H1 (cell line): ENCODE results near the gene NCSTN. TPM values are rescaled to one million over a fixed set of nuclear protein-coding genes. Genes with fewer than 3 reads are reported as not detected.

Experiments
- CTCF ChIA-PET: fragments of 300-600 bp; sonication (Branson Sonifier 250); formaldehyde crosslinking; loops from one replicate; lab custom pipeline; 2021; ENCODE audit not compliant: partially characterized antibody; lab: Charles Lee
- POLR2A ChIA-PET: fragments of 300-600 bp; sonication (Branson Sonifier 250); formaldehyde crosslinking; loops from one replicate; lab custom pipeline; 2021; ENCODE audit warnings: inconsistent platforms; ENCODE audit not compliant: partially characterized antibody; lab: Charles Lee
- DNase-seq, 2 experiments: peaks; one replicate each; pipeline versions ENCODE4 v3.0.0 to v3.0.0-alpha.2; 2010 to 2022; ENCODE audit warnings: low spot score in 2 of 2, low read depth in 1 of 2, mixed read lengths in 1 of 2
- FAIRE-seq: peaks from 2 replicates; lab custom pipeline; 2011; peaks lifted over from hg19 to GRCh38; lab: Jason Lieb, UNC
- H2AFZ ChIP-seq: 2 replicates; pipeline ENCODE4 v1.8.1; 2012; ENCODE audit warnings: low read length, inconsistent platforms
- H2AK5ac ChIP-seq: 2 replicates; pipeline ENCODE4 v1.6.1; 2013; ENCODE audit warnings: low read depth, low read length
- H2BK120ac ChIP-seq: replicated peaks from 2 replicates; pipeline ENCODE3; 2013; ENCODE audit warnings: low read depth, low read length, inconsistent platforms
- H2BK12ac ChIP-seq: 2 replicates; pipeline ENCODE4 v1.6.1; 2013; ENCODE audit warnings: low read depth, low read length
- H2BK15ac ChIP-seq: 2 replicates; pipeline ENCODE4 v1.6.1; 2013; ENCODE audit warnings: low read length
- H2BK20ac ChIP-seq: 2 replicates; pipeline ENCODE4 v1.6.1; 2013; ENCODE audit warnings: low read length
- H2BK5ac ChIP-seq: 2 replicates; pipeline ENCODE4 v1.6.1; 2013; ENCODE audit warnings: low read depth, low read length
- H3K14ac ChIP-seq: 2 replicates; pipeline ENCODE4 v1.6.1; 2013; ENCODE audit warnings: inconsistent platforms; ENCODE audit not compliant: insufficient read length
- H3K18ac ChIP-seq: 2 replicates; pipeline ENCODE4 v1.6.1; 2013; ENCODE audit warnings: low read length; ENCODE audit errors: extremely low read depth
- H3K23ac ChIP-seq: 2 replicates; pipeline ENCODE4 v1.6.1; 2013; ENCODE audit warnings: inconsistent platforms; ENCODE audit not compliant: insufficient read length
- H3K23me2 ChIP-seq: 2 replicates; pipeline ENCODE4 v1.6.1; 2013; ENCODE audit warnings: low read depth, low read length
- H3K27ac ChIP-seq: 2 replicates; pipeline ENCODE4 v1.6.1; 2011; ENCODE audit warnings: low read depth, low read length, inconsistent platforms
- H3K27me3 ChIP-seq, 4 experiments: replicated peaks in 1 of 4; 1 replicate in 1 of 4; 2 replicates in 3 of 4; pipeline versions ENCODE4 v1.6.1 to v1.8.1; 2011 to 2013; ENCODE audit warnings: low read length in 3 of 4, mild to moderate bottlenecking in 3 of 4, inconsistent platforms in 2 of 4, mixed read lengths in 2 of 4, moderate library complexity in 1 of 4; ENCODE audit not compliant: control insufficient read depth in 3 of 4, insufficient read depth in 3 of 4; ENCODE audit errors: extremely low read depth in 1 of 4
- H3K36me3 ChIP-seq, 4 experiments: 2 replicates each; pipeline versions ENCODE4 v1.6.1 to v1.8.1; 2011 to 2013; ENCODE audit warnings: mild to moderate bottlenecking in 4 of 4, low read length in 3 of 4, moderate library complexity in 2 of 4, control low read depth in 1 of 4, inconsistent platforms in 1 of 4; ENCODE audit not compliant: insufficient read depth in 4 of 4, control insufficient read depth in 2 of 4
- H3K4ac ChIP-seq: replicated peaks from 2 replicates; pipeline ENCODE3; 2013; ENCODE audit warnings: low read length, low read depth, mixed read lengths, inconsistent platforms; ENCODE audit not compliant: insufficient read length
- H3K4me1 ChIP-seq, 4 experiments: replicated peaks in 1 of 4; 1 replicate in 1 of 4; 2 replicates in 3 of 4; pipeline versions ENCODE4 v1.6.1 to v1.8.1; 2011 to 2013; ENCODE audit warnings: low read length in 3 of 4, inconsistent platforms in 2 of 4, mixed read lengths in 1 of 4; ENCODE audit not compliant: insufficient read depth in 4 of 4, control insufficient read depth in 3 of 4
- H3K4me2 ChIP-seq, 2 experiments: 2 replicates each; pipeline versions ENCODE4 v1.6.1 to v1.8.1; 2011 to 2013; ENCODE audit warnings: low read depth in 2 of 2, low read length in 2 of 2, control low read depth in 1 of 2, inconsistent platforms in 1 of 2, mild to moderate bottlenecking in 1 of 2; ENCODE audit not compliant: insufficient read depth in 1 of 2
- H3K4me3 ChIP-seq, 4 experiments: fragments of 200-600, 300-600 bp in 1 of 4; sonication (generic), shearing (Covaris generic), sonication (Bioruptor Twin) in 1 of 4; 2 replicates each; pipeline versions ENCODE4 v1.5.1 to v1.8.1; 2011 to 2016; ENCODE audit warnings: low read length in 4 of 4, low read depth in 3 of 4, control low read depth in 2 of 4, inconsistent platforms in 2 of 4, mild to moderate bottlenecking in 2 of 4, mixed read lengths in 1 of 4, moderate library complexity in 1 of 4; ENCODE audit not compliant: insufficient read depth in 2 of 4; ENCODE audit errors: extremely low read depth in 1 of 4
- H3K56ac ChIP-seq: replicated peaks from 2 replicates; pipeline ENCODE3; 2013; ENCODE audit warnings: low read depth, mild to moderate bottlenecking, mixed read lengths, low read length, inconsistent platforms; ENCODE audit not compliant: insufficient read length
- H3K79me1 ChIP-seq: 2 replicates; pipeline ENCODE4 v1.6.1; 2013; ENCODE audit warnings: low read depth, low read length, control low read depth
- H3K79me2 ChIP-seq, 2 experiments: 2 replicates each; pipeline versions ENCODE4 v1.6.1 to v1.8.1; 2012 to 2013; ENCODE audit warnings: low read length in 2 of 2, mild to moderate bottlenecking in 2 of 2, inconsistent platforms in 1 of 2; ENCODE audit not compliant: insufficient read depth in 2 of 2, control insufficient read depth in 1 of 2
- H3K9ac ChIP-seq, 4 experiments: replicated peaks in 1 of 4; 1 replicate in 1 of 4; 2 replicates in 3 of 4; pipeline versions ENCODE4 v1.6.1 to v1.8.1; 2011 to 2013; ENCODE audit warnings: low read depth in 3 of 4, low read length in 3 of 4, control low read depth in 2 of 4, mild to moderate bottlenecking in 2 of 4, moderate library complexity in 2 of 4, inconsistent platforms in 1 of 4; ENCODE audit errors: extremely low read depth in 1 of 4
- H3K9me3 ChIP-seq, 2 experiments: 2 replicates each; pipeline versions ENCODE4 v1.6.1 to v1.8.1; 2012 to 2013; ENCODE audit warnings: mild to moderate bottlenecking in 2 of 2, moderate library complexity in 2 of 2, control low read depth in 1 of 2, inconsistent platforms in 1 of 2, low read depth in 1 of 2, low read length in 1 of 2, mixed read lengths in 1 of 2; ENCODE audit not compliant: insufficient read depth in 2 of 2
- H4K20me1 ChIP-seq, 2 experiments: replicated peaks in 1 of 2; 2 replicates each; pipeline versions ENCODE3 to v1.8.1; 2011 to 2013; ENCODE audit warnings: inconsistent platforms in 2 of 2, low read length in 2 of 2, mild to moderate bottlenecking in 1 of 2; ENCODE audit not compliant: insufficient read depth in 2 of 2, control insufficient read depth in 1 of 2
- H4K5ac ChIP-seq: 2 replicates; pipeline ENCODE4 v1.6.1; 2013; ENCODE audit warnings: low read length, low read depth, mixed read lengths, inconsistent platforms; ENCODE audit not compliant: insufficient read length
- H4K8ac ChIP-seq: 2 replicates; pipeline ENCODE4 v1.8.0; 2013; ENCODE audit warnings: mild to moderate bottlenecking, moderate library complexity, low read length, inconsistent platforms; ENCODE audit not compliant: insufficient read depth; ENCODE audit errors: extremely low read depth
- H4K91ac ChIP-seq: replicated peaks from 2 replicates; pipeline ENCODE3; 2013; ENCODE audit warnings: low read length, mixed read lengths, inconsistent platforms; ENCODE audit not compliant: insufficient read length
- MAFK ChIP-seq: IDR thresholded peaks from 2 replicates; pipeline ENCODE4 v1.6.1; 2012; ENCODE audit warnings: low read depth, mild to moderate bottlenecking, improper control_type of control experiment, low read length
- TEAD4 ChIP-seq: IDR thresholded peaks from 2 replicates; pipeline ENCODE4 v1.6.1; 2012; ENCODE audit warnings: low read depth, low read length, inconsistent platforms, mixed read lengths
- polyA plus RNA-seq, 7 experiments: library from polyadenylated mRNA; depleted of rRNA in 3 of 7; stranded (reverse) in 5 of 7; unstranded in 2 of 7; fragments of >200 nt in 5 of 7; fragments of 200-250 nt in 2 of 7; gene quantifications; 1 replicate in 5 of 7; 2 replicates in 1 of 7; 4 replicates in 1 of 7; pipeline versions ENCODE4 v1.2.1 to v1.2.3, GENCODE V29; 2011 to 2013; ENCODE audit warnings: missing spikeins in 2 of 7, mixed read lengths in 2 of 7
- total RNA-seq: library from RNA; stranded (reverse); fragmentation: NEBNext Ultra II Directional; extraction: Animal tissue kit (Norgen Biotek cat#: 25700); gene quantifications from 2 replicates; pipeline ENCODE4 v1.2.1, GENCODE V29; 2021

The NCSTN gene
- total and polyA plus RNA-seq, 2 of the 8 experiments (the other 6 are each of a cell fraction or from before 2014, with no cell fraction given): 64.7 to 125 TPM

GRCh38 chr1:160332516-160332915 lies 10.7 kb upstream of the NCSTN start:
- ChIA-PET CTCF (interaction anchor here (0.6 to 6.8 kb wide), 6 partner anchors 12 to 185 kb away, joined by 3 to 55 read pairs (median 4); no protein-coding TSS in a partner anchor), POLR2A (interaction anchor here (1.0 to 1.1 kb wide), 2 partner anchors 12 to 42 kb away, joined by 3 read pairs; no protein-coding TSS in a partner anchor)
- Histone ChIP-seq H2BK12ac (no peak overlapping the region), H3K14ac (no peak overlapping the region), H3K27me3 (no peaks in the 10 kb centered on the region), H2AK5ac (no peak overlapping the region), H2BK5ac (no peak overlapping the region), H3K79me2 (no peaks in the 10 kb centered on the region), H3K4me3 (no peak overlapping the region), H3K56ac (no peak overlapping the region), H4K91ac (no peak overlapping the region), H4K5ac (no peak overlapping the region), H2BK120ac (no peak overlapping the region), H3K27ac (no peak overlapping the region), H3K4me1 (no peaks in the 10 kb centered on the region), H3K9ac (no peak overlapping the region), H2BK15ac (no peak overlapping the region), H3K23ac (no peak overlapping the region), H3K18ac (no peak overlapping the region), H3K36me3 (peaks cover 13 to 68% (median 39%) of the 10 kb centered on the region in 4 experiments), H2BK20ac (no peak overlapping the region), H3K23me2 (no peaks in the 10 kb centered on the region), H3K79me1 (no peaks in the 10 kb centered on the region), H3K4me2 (no peak overlapping the region), H3K4ac (no peak overlapping the region), H4K8ac (no peak overlapping the region), H2AFZ (no peak overlapping the region), H4K20me1 (peaks cover 1 to 2% of the 10 kb centered on the region in 2 experiments), H3K9me3 (no peaks in the 10 kb centered on the region)
- DNase-seq (no peak), FAIRE-seq (no peak)
- peak; percentile 48; the same call in 1 of the 2 replicates for TF ChIP-seq MAFK
- TF ChIP-seq TEAD4: no peak
